Upper lobe of left lung (tissue), 6 donors: ENCODE results near the gene GPC5. TPM values are rescaled to one million over a fixed set of nuclear protein-coding genes. Genes with fewer than 3 reads are reported as not detected.

ENCODE experiments used
- ATAC-seq, 2 donors: fragments of 200-7000 bp; cut with Tn5 transposase; one replicate each; pipeline ENCODE4 v1.9.1; 2022; ENCODE audit warnings: mild to moderate bottlenecking in 2 of 2, moderate library complexity in 2 of 2; ENCODE audit not compliant: low FRiP score in 2 of 2
- DNase-seq, 2 donors: peaks; one replicate each; pipeline ENCODE4 v3.0.0-alpha.2; 2019 to 2020
- H3K27ac ChIP-seq, 4 donors: fragments of 200-600 bp; sonication (generic); one replicate each; pipeline ENCODE4 v1.5.1; 2016 to 2019
- H3K27me3 ChIP-seq, 4 donors: fragments of 200-600 bp; sonication (generic); one replicate each; pipeline ENCODE4 v1.5.1; 2017 to 2019
- H3K36me3 ChIP-seq, 4 donors: fragments of 200-600 bp; sonication (generic); one replicate each; pipeline ENCODE4 v1.5.1; 2016 to 2019
- H3K4me1 ChIP-seq, 4 donors: fragments of 200-600 bp; sonication (generic); one replicate each; pipeline ENCODE4 v1.5.1; 2018 to 2019
- H3K4me3 ChIP-seq, 4 donors: fragments of 200-600 bp; sonication (generic); one replicate each; pipeline ENCODE4 v1.5.1; 2017 to 2019; ENCODE audit warnings: mild to moderate bottlenecking in 2 of 4, moderate library complexity in 1 of 4
- H3K9me3 ChIP-seq, 4 donors: fragments of 200-600 bp; sonication (generic); one replicate each; pipeline ENCODE4 v1.5.1; 2018 to 2019
- CTCF ChIP-seq, 6 experiments: fragments of 450-650 bp in 4 of 6; fragments of 200-600 bp in 2 of 6; sonication (generic) in 2 of 6; IDR thresholded peaks; one replicate each; pipeline ENCODE4 v1.5.1; 2016 to 2019; ENCODE audit warnings: antibody characterized with exemption in 6 of 6
- EP300 ChIP-seq, 4 donors: sonication (generic); formaldehyde crosslinking; IDR thresholded peaks; one replicate each; pipeline ENCODE4 v1.5.1; 2017; ENCODE audit warnings: antibody characterized with exemption in 4 of 4, control low read depth in 2 of 4
- POLR2A ChIP-seq, 4 donors: fragments of 450-650 bp; IDR thresholded peaks; one replicate each; pipeline ENCODE4 v1.5.1; 2016 to 2017; ENCODE audit warnings: antibody characterized with exemption in 4 of 4, mild to moderate bottlenecking in 2 of 4
- POLR2AphosphoS5 ChIP-seq, 2 donors: sonication (generic); formaldehyde crosslinking; IDR thresholded peaks; one replicate each; pipeline ENCODE4 v1.5.1; 2017; ENCODE audit warnings: antibody characterized with exemption in 2 of 2
- WGBS, 2 donors: methylation state at CpG; one replicate each; pipeline ENCODE4 v1.1.5; 2017 to 2018; 5-methylcytosine and 5-hydroxymethylcytosine counted together
- total RNA-seq, 6 donors: library from RNA; depleted of rRNA in 4 of 6; stranded (reverse); fragments of >200 nt in 4 of 6; gene quantifications; one replicate each; pipeline versions ENCODE4 v1.1.0 to v1.2.1, GENCODE V29; 2016 to 2021
- donor health status: DM: no; HTN: no; CAD: no; lungs with moderate emphysema.
- donor health status: DM: no; HTN: yes; CAD: no; lungs with severe emphysema.

Gene GPC5
- total RNA-seq, 6 donors from 2014 or later = 7.6 to 51.4 (median 12.8) TPM

- TF ChIP-seq POLR2A (IDR thresholded peaks at IDR 0.05) (no peak), EP300 (IDR thresholded peaks at IDR 0.05) (no peak), CTCF (IDR thresholded peaks at IDR 0.05) (no peak), POLR2AphosphoS5 (IDR thresholded peaks at IDR 0.05) (no peak)
- Histone ChIP-seq H3K27ac (no peak overlapping the region), H3K4me1 (no peaks in the 10 kb centered on the region), H3K27me3 (no peaks in the 10 kb centered on the region), H3K9me3 (no peaks in the 10 kb centered on the region), H3K36me3 (no peaks in the 10 kb centered on the region), H3K4me3 (no peak overlapping the region)
- WGBS, 2 donors = 70 to 82% methylated on average over 1 of the region's 1 CpG
- ATAC-seq (no peak), DNase-seq (no peak)
Observed at GRCh38 chr13:92444244-92444643, 1045.8 kb downstream of the GPC5 start.

DNA sequence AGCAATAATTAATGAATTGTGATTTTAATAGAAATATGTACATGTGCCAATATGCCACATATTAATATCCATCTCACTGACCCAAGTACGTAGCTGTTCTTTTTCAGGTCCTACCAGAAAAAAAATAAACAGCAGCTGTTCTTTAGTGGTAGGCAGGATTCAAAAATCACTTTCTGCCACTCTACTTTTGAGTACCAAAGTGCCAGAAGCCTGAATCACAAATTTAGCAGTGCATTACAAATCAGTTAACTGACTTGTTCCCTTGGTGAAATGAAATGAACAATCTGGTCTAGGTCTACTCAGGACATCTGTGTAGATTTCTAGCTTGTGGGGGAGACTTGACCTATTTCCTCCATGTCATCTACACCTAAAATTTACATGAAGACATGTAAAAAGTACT, 1052.6 kb downstream of the GPC5 start:
- 73 to 77% methylated on average over 1 of the region's 1 CpG for WGBS, 2 donors
- ATAC-seq (no peak), DNase-seq (no peak)

DNA sequence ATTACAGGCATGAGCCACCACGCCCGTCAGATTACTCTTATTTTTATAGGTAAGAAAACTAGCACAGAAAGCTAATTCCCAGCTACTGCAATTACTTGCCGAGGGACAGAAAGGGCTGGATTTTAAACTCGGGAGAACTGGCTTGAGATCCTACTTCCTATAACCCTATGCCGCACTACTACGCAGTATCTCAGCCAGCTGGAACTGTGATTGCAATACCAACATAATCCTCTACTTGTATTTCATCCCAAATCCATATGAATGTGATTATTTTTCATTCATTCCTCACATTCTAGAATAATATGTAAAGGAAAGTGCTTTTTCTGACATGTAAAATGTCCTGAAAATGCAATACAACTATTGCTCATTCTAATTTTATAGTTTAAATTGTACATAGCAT, 1054.4 kb downstream of the GPC5 start:
- ATAC-seq = no peak
- DNase-seq = no peak
- no peak for TF ChIP-seq POLR2AphosphoS5 (IDR thresholded peaks at IDR 0.05)
- TF ChIP-seq POLR2A (IDR thresholded peaks at IDR 0.05) = no peak
- no peak for TF ChIP-seq EP300 (IDR thresholded peaks at IDR 0.05)
- TF ChIP-seq CTCF (IDR thresholded peaks at IDR 0.05) = no peak
- WGBS, 2 donors = 90 to 95% methylated on average over 6 of the region's 6 CpGs
- no peaks in the 10 kb centered on the region for H3K36me3 ChIP-seq
- no peaks in the 10 kb centered on the region for H3K4me1 ChIP-seq
- H3K9me3 ChIP-seq = no peaks in the 10 kb centered on the region
- H3K27ac ChIP-seq = no peak overlapping the region
- H3K27me3 ChIP-seq = no peaks in the 10 kb centered on the region
- H3K4me3 ChIP-seq = no peak overlapping the region

More for the DNA sequence above, 1052.6 kb downstream of the GPC5 start:
- Histone ChIP-seq H3K36me3 (no peaks in the 10 kb centered on the region), H3K4me3 (no peak overlapping the region), H3K27ac (no peak overlapping the region), H3K9me3 (no peaks in the 10 kb centered on the region), H3K4me1 (no peaks in the 10 kb centered on the region), H3K27me3 (no peaks in the 10 kb centered on the region)
- TF ChIP-seq CTCF (IDR thresholded peaks at IDR 0.05) (no peak), POLR2A (IDR thresholded peaks at IDR 0.05) (no peak), POLR2AphosphoS5 (IDR thresholded peaks at IDR 0.05) (no peak), EP300 (IDR thresholded peaks at IDR 0.05) (no peak)

- Histone ChIP-seq H3K4me1 (no peaks in the 10 kb centered on the region), H3K36me3 (no peaks in the 10 kb centered on the region), H3K9me3 (no peaks in the 10 kb centered on the region), H3K27ac (no peak overlapping the region), H3K27me3 (no peaks in the 10 kb centered on the region), H3K4me3 (no peak overlapping the region)
- no peak for DNase-seq
- WGBS, 2 donors = 76 to 80% methylated on average over 4 of the region's 4 CpGs
- no peak for TF ChIP-seq EP300 (IDR thresholded peaks at IDR 0.05)
- TF ChIP-seq CTCF (IDR thresholded peaks at IDR 0.05) = no peak
- TF ChIP-seq POLR2A (IDR thresholded peaks at IDR 0.05) = no peak
- no peak for TF ChIP-seq POLR2AphosphoS5 (IDR thresholded peaks at IDR 0.05)
- no peak for ATAC-seq
Observed at GRCh38 chr13:92459306-92459705, 1060.9 kb downstream of the GPC5 start.

GRCh38 chr13:92460479-92460878, 1062.1 kb downstream of the GPC5 start:
- Histone ChIP-seq H3K4me1 (no peaks in the 10 kb centered on the region), H3K27me3 (no peaks in the 10 kb centered on the region), H3K27ac (no peak overlapping the region), H3K4me3 (no peak overlapping the region), H3K9me3 (no peaks in the 10 kb centered on the region), H3K36me3 (no peaks in the 10 kb centered on the region)
- ATAC-seq (no peak), DNase-seq (no peak)
- TF ChIP-seq POLR2A (IDR thresholded peaks at IDR 0.05) = no peak
- no peak for TF ChIP-seq EP300 (IDR thresholded peaks at IDR 0.05)
- TF ChIP-seq CTCF (IDR thresholded peaks at IDR 0.05) = no peak
